ENCODE measurements around the gene IFNB1. TPM values are rescaled to one million over a fixed set of nuclear protein-coding genes. Genes with fewer than 3 reads are reported as not detected.

IFNB1 gene
- total and polyA plus RNA-seq, 2 donors (not counting 1 experiment from before 2014, with no cell fraction given): 0.17 TPM; not detected in 1

- Histone ChIP-seq H3K36me3 (ENCODE audit: control insufficient read depth, insufficient read depth, low read length) (no peaks in the 10 kb centered on the region), H3K4me3 (replicated peaks in 1 of 4; ENCODE audit: control extremely low read depth in 1 of 4, insufficient read depth in 1 of 4, low read depth in 3 of 4, low read length in 4 of 4) (peak overlapping the region; percentile 58 to 67 (median 64)), H3K27me3 (ENCODE audit: control insufficient read depth, insufficient read depth, low read length) (no peaks in the 10 kb centered on the region), H3K27ac (ENCODE audit: insufficient read depth, low read length) (peak overlapping the region; percentile 49), H3K4me2 (ENCODE audit: extremely low read depth, insufficient read depth, low read length) (peak overlapping the region; percentile 67), H3K9me3 (ENCODE audit: control insufficient read depth, insufficient read depth, low read depth, low read length) (no peaks in the 10 kb centered on the region), H3K4me1 (ENCODE audit: control insufficient read depth, extremely low read depth, insufficient read depth, low read length) (peaks cover 9% of the 10 kb centered on the region), H3K79me2 (ENCODE audit: control insufficient read depth, insufficient read depth, low read length) (no peaks in the 10 kb centered on the region), H2AFZ (ENCODE audit: low read length) (peak overlapping the region; percentile 79), H4K20me1 (ENCODE audit: control insufficient read depth, extremely low read depth, insufficient read depth, low read length) (no peaks in the 10 kb centered on the region), H3K9ac (ENCODE audit: insufficient read depth, low read length) (no peak overlapping the region)
- DNase-seq (ENCODE audit: low read depth in 2 of 2): peak; percentile 24 to 39
- TF ChIP-seq CTCF (conservative IDR thresholded peaks at IDR 0.05 in 1 of 2, IDR thresholded peaks at IDR 0.05 in 1 of 2; ENCODE audit: low read depth in 1 of 2, low read length in 2 of 2): no peak
- TF ChIP-seq EZH2 (IDR thresholded peaks at IDR 0.05; ENCODE audit: low read length, missing control alignments): no peak
Observed at GRCh38 chr9:21030389-21031035, 47.2 kb downstream of the IFNB1 start.

DNA sequence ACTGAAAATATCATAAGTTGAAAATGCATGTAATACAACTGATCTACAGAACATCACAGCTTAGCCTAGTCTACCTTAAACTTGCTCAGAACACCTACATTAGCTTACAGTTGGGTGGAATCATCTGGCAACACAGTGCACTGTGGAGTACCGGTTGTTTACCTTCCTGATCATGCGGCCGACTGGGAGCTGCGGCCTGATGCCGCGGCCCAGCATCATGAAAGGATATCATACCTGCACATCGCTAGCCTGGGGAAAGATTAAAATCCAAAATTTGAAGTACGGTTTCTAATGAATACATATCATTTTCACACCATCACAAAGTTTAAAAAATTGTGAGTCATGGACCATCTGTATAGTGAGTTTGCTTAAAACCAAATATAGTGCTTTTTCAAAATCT, 48.1 kb downstream of the IFNB1 start:
- Histone ChIP-seq H2AFZ (ENCODE audit: low read length) (no peak overlapping the region), H3K9ac (ENCODE audit: insufficient read depth, low read length) (no peak overlapping the region), H3K4me3 (replicated peaks in 1 of 4; ENCODE audit: control extremely low read depth in 1 of 4, insufficient read depth in 1 of 4, low read depth in 3 of 4, low read length in 4 of 4) (no peak overlapping the region), H3K9me3 (ENCODE audit: control insufficient read depth, insufficient read depth, low read depth, low read length) (no peaks in the 10 kb centered on the region), H3K27me3 (ENCODE audit: control insufficient read depth, insufficient read depth, low read length) (no peaks in the 10 kb centered on the region), H3K4me2 (ENCODE audit: extremely low read depth, insufficient read depth, low read length) (no peak overlapping the region), H3K79me2 (ENCODE audit: control insufficient read depth, insufficient read depth, low read length) (no peaks in the 10 kb centered on the region), H3K27ac (ENCODE audit: insufficient read depth, low read length) (no peak overlapping the region), H3K4me1 (ENCODE audit: control insufficient read depth, extremely low read depth, insufficient read depth, low read length) (peaks cover 9% of the 10 kb centered on the region), H3K36me3 (ENCODE audit: control insufficient read depth, insufficient read depth, low read length) (no peaks in the 10 kb centered on the region), H4K20me1 (ENCODE audit: control insufficient read depth, extremely low read depth, insufficient read depth, low read length) (no peaks in the 10 kb centered on the region)
- TF ChIP-seq CTCF (conservative IDR thresholded peaks at IDR 0.05 in 1 of 2, IDR thresholded peaks at IDR 0.05 in 1 of 2; ENCODE audit: low read depth in 1 of 2, low read length in 2 of 2): no peak
- no peak for TF ChIP-seq EZH2 (IDR thresholded peaks at IDR 0.05; ENCODE audit: low read length, missing control alignments)
- DNase-seq (ENCODE audit: low read depth in 2 of 2): no peak

GRCh38 chr9:21028466-21028865, 49.3 kb downstream of the IFNB1 start:
- no peak overlapping the region for H2AFZ ChIP-seq (ENCODE audit: low read length)
- no peaks in the 10 kb centered on the region for H3K36me3 ChIP-seq (ENCODE audit: control insufficient read depth, insufficient read depth, low read length)
- peak overlapping the region; percentile 19 for H3K4me2 ChIP-seq (ENCODE audit: extremely low read depth, insufficient read depth, low read length)
- no peaks in the 10 kb centered on the region for H4K20me1 ChIP-seq (ENCODE audit: control insufficient read depth, extremely low read depth, insufficient read depth, low read length)
- TF ChIP-seq CTCF (conservative IDR thresholded peaks at IDR 0.05 in 1 of 2, IDR thresholded peaks at IDR 0.05 in 1 of 2; ENCODE audit: low read depth in 1 of 2, low read length in 2 of 2): no peak
- TF ChIP-seq EZH2 (IDR thresholded peaks at IDR 0.05; ENCODE audit: low read length, missing control alignments): no peak
- H3K79me2 ChIP-seq (ENCODE audit: control insufficient read depth, insufficient read depth, low read length): no peaks in the 10 kb centered on the region
- H3K9ac ChIP-seq (ENCODE audit: insufficient read depth, low read length): no peak overlapping the region
- no peaks in the 10 kb centered on the region for H3K27me3 ChIP-seq (ENCODE audit: control insufficient read depth, insufficient read depth, low read length)
- peaks cover 9% of the 10 kb centered on the region for H3K4me1 ChIP-seq (ENCODE audit: control insufficient read depth, extremely low read depth, insufficient read depth, low read length)
- DNase-seq (ENCODE audit: low read depth in 2 of 2): peak in 1 of 2 donors; percentile 12
- H3K9me3 ChIP-seq (ENCODE audit: control insufficient read depth, insufficient read depth, low read depth, low read length): no peaks in the 10 kb centered on the region
- peak overlapping the region; percentile 10 for H3K27ac ChIP-seq (ENCODE audit: insufficient read depth, low read length)
- no peak overlapping the region for H3K4me3 ChIP-seq (replicated peaks in 1 of 4; ENCODE audit: control extremely low read depth in 1 of 4, insufficient read depth in 1 of 4, low read depth in 3 of 4, low read length in 4 of 4)

Data from fibroblast of lung (primary cell).